HepG2 (cell line): ENCODE measurements around the gene ADRA1B. TPM values are rescaled to one million over a fixed set of nuclear protein-coding genes. Genes with fewer than 3 reads are reported as not detected.

Experiments
- ARID5B ChIP-seq: IDR thresholded peaks from 2 replicates; pipeline ENCODE4 v1.4.0; 2020; ENCODE audit warnings: mild to moderate bottlenecking, missing genetic modification reagents
- CEBPG ChIP-seq: IDR thresholded peaks from 2 replicates; pipeline ENCODE4 v1.6.1; 2016
- HCFC1 ChIP-seq: fragments of 150-350 bp; IDR thresholded peaks from 2 replicates; pipeline ENCODE4 v1.6.1; 2014; ENCODE audit warnings: low read depth, low read length
- JUND ChIP-seq: sonication (generic); formaldehyde crosslinking; IDR thresholded peaks from 2 replicates; pipeline ENCODE4 v1.8.0; 2022; ENCODE audit warnings: mild to moderate bottlenecking, missing genetic modification reagents
- KDM5B ChIP-seq: sonication (generic); formaldehyde crosslinking; IDR thresholded peaks from 2 replicates; pipeline ENCODE4 v1.4.0; 2020; ENCODE audit warnings: missing genetic modification reagents, mild to moderate bottlenecking, borderline replicate concordance
- NR2C2 ChIP-seq: sonication (generic); formaldehyde crosslinking; IDR thresholded peaks from 2 replicates; pipeline ENCODE4 v1.4.0; 2020; ENCODE audit warnings: missing genetic modification reagents, mild to moderate bottlenecking, moderate library complexity, borderline replicate concordance
- SATB2 ChIP-seq: sonication (generic); formaldehyde crosslinking; IDR thresholded peaks from 2 replicates; pipeline ENCODE4 v1.5.0; 2020; ENCODE audit warnings: missing genetic modification reagents
- SRF ChIP-seq: IDR thresholded peaks from 2 replicates; pipeline ENCODE4 v1.6.1; 2011; ENCODE audit warnings: mild to moderate bottlenecking, low read depth, low read length, moderate library complexity
- SUZ12 ChIP-seq: fragments of 150-350 bp; IDR thresholded peaks from 2 replicates; pipeline ENCODE4 v1.6.1; 2014; ENCODE audit warnings: low read depth, low read length
- ZFP36 ChIP-seq: fragments of 150-350 bp; IDR thresholded peaks from 2 replicates; pipeline ENCODE4 v1.6.1; 2018; ENCODE audit warnings: borderline replicate concordance, low read length, low read depth; ENCODE audit not compliant: partially characterized antibody
- ZFP36L1 ChIP-seq: sonication (generic); formaldehyde crosslinking; IDR thresholded peaks from 2 replicates; pipeline ENCODE4 v1.8.0; 2022; ENCODE audit warnings: mild to moderate bottlenecking, missing genetic modification reagents, moderate library complexity
- ZNF12 ChIP-seq: sonication (generic); formaldehyde crosslinking; IDR thresholded peaks from 2 replicates; pipeline ENCODE4 v1.5.0; 2020; ENCODE audit warnings: missing genetic modification reagents
- ZNF205 ChIP-seq: IDR thresholded peaks from 2 replicates; pipeline ENCODE4 v1.6.1; 2018; ENCODE audit warnings: missing biosample characterization, missing genetic modification reagents
- ZNF260 ChIP-seq: sonication (generic); formaldehyde crosslinking; IDR thresholded peaks from 2 replicates; pipeline ENCODE4 v1.4.0; 2020; ENCODE audit warnings: missing genetic modification reagents, low read depth, mild to moderate bottlenecking, borderline replicate concordance
- ZNF614 ChIP-seq: IDR thresholded peaks from 2 replicates; pipeline ENCODE4 v1.6.1; 2018; ENCODE audit warnings: missing biosample characterization, missing genetic modification reagents, inconsistent platforms, borderline replicate concordance
- ZNF629 ChIP-seq: sonication (generic); formaldehyde crosslinking; conservative IDR thresholded peaks from 2 replicates; pipeline ENCODE4 v1.5.0; 2020; ENCODE audit warnings: missing genetic modification reagents
- polyA plus RNA-seq, 8 experiments: library from polyadenylated mRNA; depleted of rRNA in 3 of 8; stranded (reverse) in 7 of 8; unstranded in 1 of 8; fragments of >200 nt; fragmentation: Illumina TruSeq in 4 of 8; extraction: Trizol in 4 of 8; gene quantifications; 2 replicates each; pipeline versions ENCODE4 v1.2.1 to v1.2.3, GENCODE V29; 2011 to 2016; ENCODE audit warnings: low read depth in 4 of 8, missing spikeins in 1 of 8, mixed read lengths in 1 of 8; ENCODE audit not compliant: insufficient read depth in 1 of 8
- total RNA-seq, 5 experiments: library from RNA; depleted of rRNA; stranded (reverse); fragments of >200 nt; fragmentation: Illumina TruSeq; extraction: Trizol; gene quantifications; 2 replicates each; pipeline ENCODE4 v1.2.3, GENCODE V29; 2016; ENCODE audit warnings: low read depth in 1 of 5
- TF ChIP-seq, protein P1 (sequence below): sonication (generic); formaldehyde crosslinking; IDR thresholded peaks from 2 replicates; pipeline ENCODE4 v1.8.1; 2022; ENCODE audit warnings: mild to moderate bottlenecking, missing genetic modification reagents
- TF ChIP-seq, protein P2 (sequence below): sonication (generic); formaldehyde crosslinking; IDR thresholded peaks from 2 replicates; pipeline ENCODE4 v1.4.0; 2020; ENCODE audit warnings: missing genetic modification reagents
- TF ChIP-seq, protein P3 (sequence below): IDR thresholded peaks from 2 replicates; pipeline ENCODE4 v1.6.1; 2016; ENCODE audit warnings: mild to moderate bottlenecking

Gene ADRA1B
- total and polyA plus RNA-seq, 2 of the 13 experiments (the other 11 are each of a cell fraction or from before 2014, with no cell fraction given) = not detected

DNA sequence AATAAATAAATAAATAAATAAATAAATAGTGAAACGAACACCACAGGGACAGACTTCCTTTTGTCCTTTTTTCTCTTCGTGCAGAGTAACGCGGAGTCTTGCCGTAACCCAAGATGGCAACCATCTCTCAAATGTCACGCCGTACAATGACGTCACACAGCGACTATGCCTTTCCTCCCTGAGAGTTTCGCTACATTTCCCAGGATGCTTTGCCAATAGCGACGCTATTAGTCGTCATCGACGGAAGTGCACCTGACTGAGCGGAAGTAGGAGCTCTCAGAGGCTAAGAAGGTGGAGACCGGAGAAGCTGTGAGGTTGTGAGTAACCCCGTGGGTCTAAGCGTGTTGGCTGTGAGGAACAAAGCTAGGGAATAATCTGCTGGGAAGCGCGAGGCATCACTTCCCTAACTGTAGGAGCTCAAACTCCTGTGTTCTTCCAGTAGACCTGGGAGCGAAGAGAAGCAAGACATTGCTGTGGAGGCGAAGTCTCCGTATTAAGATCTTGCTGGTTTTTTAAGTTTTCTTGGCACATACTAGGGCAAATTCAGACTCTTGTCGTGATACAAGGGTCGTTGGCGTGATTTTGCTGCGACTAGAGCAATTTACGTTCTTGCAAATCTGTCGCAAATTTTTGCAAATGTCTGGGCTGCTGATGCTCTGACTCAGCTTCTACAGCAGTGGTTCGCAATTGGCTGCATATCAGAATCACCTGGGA lies 92.8 kb downstream of the ADRA1B start, which contains the start of gene TTC1 (continued):
- TF ChIP-seq HCFC1 (peak; percentile 80), ZNF205 (CRISPR knock-in tag) (peak; percentile 39; the same call in 1 of the 2 replicates), KDM5B (CRISPR knock-in tag) (0 out of 2 replicates have a peak, but pooled peaks have one; percentile 27), ZNF614 (CRISPR knock-in tag) (peak; percentile 16; the same call in 1 of the 2 replicates), ZFP36L1 (peak; percentile 49; the same call in 1 of the 2 replicates), SUZ12 (peak; percentile 52; the same call in 1 of the 2 replicates), NR2C2 (CRISPR knock-in tag) (peak; percentile 93), SRF (peak; percentile 62; the same call in 1 of the 2 replicates), CEBPG (CRISPR knock-in tag) (peak; percentile 75), ZNF629 (CRISPR knock-in tag) (0 out of 2 replicates have a peak, but pooled peaks have one; percentile 5), ZNF260 (CRISPR knock-in tag) (no peak), SATB2 (CRISPR knock-in tag) (peak; percentile 54; the same call in 1 of the 2 replicates), ZFP36 (no peak), ARID5B (peak; percentile 64), ZNF12 (CRISPR knock-in tag) (0 out of 2 replicates have a peak, but pooled peaks have one; percentile 9), JUND (CRISPR knock-in tag) (peak; percentile 76)
- TF ChIP-seq, protein P1, sequence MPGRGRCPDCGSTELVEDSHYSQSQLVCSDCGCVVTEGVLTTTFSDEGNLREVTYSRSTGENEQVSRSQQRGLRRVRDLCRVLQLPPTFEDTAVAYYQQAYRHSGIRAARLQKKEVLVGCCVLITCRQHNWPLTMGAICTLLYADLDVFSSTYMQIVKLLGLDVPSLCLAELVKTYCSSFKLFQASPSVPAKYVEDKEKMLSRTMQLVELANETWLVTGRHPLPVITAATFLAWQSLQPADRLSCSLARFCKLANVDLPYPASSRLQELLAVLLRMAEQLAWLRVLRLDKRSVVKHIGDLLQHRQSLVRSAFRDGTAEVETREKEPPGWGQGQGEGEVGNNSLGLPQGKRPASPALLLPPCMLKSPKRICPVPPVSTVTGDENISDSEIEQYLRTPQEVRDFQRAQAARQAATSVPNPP (CRISPR knock-in tag) = no peak
- TF ChIP-seq, protein P2, sequence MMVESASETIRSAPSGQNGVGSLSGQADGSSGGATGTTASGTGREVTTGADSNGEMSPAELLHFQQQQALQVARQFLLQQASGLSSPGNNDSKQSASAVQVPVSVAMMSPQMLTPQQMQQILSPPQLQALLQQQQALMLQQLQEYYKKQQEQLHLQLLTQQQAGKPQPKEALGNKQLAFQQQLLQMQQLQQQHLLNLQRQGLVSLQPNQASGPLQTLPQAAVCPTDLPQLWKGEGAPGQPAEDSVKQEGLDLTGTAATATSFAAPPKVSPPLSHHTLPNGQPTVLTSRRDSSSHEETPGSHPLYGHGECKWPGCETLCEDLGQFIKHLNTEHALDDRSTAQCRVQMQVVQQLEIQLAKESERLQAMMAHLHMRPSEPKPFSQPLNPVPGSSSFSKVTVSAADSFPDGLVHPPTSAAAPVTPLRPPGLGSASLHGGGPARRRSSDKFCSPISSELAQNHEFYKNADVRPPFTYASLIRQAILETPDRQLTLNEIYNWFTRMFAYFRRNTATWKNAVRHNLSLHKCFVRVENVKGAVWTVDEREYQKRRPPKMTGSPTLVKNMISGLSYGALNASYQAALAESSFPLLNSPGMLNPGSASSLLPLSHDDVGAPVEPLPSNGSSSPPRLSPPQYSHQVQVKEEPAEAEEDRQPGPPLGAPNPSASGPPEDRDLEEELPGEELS = peak; percentile 37; the same call in 1 of the 2 replicates
- TF ChIP-seq, protein P3, sequence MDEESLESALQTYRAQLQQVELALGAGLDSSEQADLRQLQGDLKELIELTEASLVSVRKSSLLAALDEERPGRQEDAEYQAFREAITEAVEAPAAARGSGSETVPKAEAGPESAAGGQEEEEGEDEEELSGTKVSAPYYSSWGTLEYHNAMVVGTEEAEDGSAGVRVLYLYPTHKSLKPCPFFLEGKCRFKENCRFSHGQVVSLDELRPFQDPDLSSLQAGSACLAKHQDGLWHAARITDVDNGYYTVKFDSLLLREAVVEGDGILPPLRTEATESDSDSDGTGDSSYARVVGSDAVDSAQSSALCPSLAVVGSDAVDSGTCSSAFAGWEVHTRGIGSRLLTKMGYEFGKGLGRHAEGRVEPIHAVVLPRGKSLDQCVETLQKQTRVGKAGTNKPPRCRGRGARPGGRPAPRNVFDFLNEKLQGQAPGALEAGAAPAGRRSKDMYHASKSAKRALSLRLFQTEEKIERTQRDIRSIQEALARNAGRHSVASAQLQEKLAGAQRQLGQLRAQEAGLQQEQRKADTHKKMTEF = peak; percentile 55
